Muscle layer of duodenum (tissue), 2 donors: Measurements from ENCODE around the gene SUMO3.

Experiments used
- H3K27ac ChIP-seq: one replicate; pipeline ENCODE4 v1.7.0; 2013; ENCODE audit warnings: mild to moderate bottlenecking, low read length
- H3K27me3 ChIP-seq: one replicate; pipeline ENCODE4 v1.7.0; 2013; ENCODE audit warnings: low read depth, mild to moderate bottlenecking, control low read depth, low read length
- H3K36me3 ChIP-seq, 2 donors: one replicate each; pipeline ENCODE4 v1.7.0; 2013; ENCODE audit warnings: low read length in 2 of 2, control low read depth in 1 of 2, mild to moderate bottlenecking in 1 of 2; ENCODE audit not compliant: insufficient read depth in 2 of 2, control insufficient read depth in 1 of 2
- H3K4me1 ChIP-seq, 2 donors: one replicate each; pipeline ENCODE4 v1.7.0; 2013; ENCODE audit warnings: low read length in 2 of 2, mild to moderate bottlenecking in 2 of 2, control low read depth in 1 of 2, moderate library complexity in 1 of 2; ENCODE audit not compliant: insufficient read depth in 2 of 2, control insufficient read depth in 1 of 2
- H3K4me3 ChIP-seq, 2 donors: one replicate each; pipeline ENCODE4 v1.7.0; 2013; ENCODE audit warnings: low read length in 2 of 2, low read depth in 1 of 2, mild to moderate bottlenecking in 1 of 2
- H3K9me3 ChIP-seq, 2 donors: one replicate each; pipeline ENCODE4 v1.7.0; 2013; ENCODE audit warnings: low read length in 2 of 2, control low read depth in 1 of 2, mild to moderate bottlenecking in 1 of 2; ENCODE audit not compliant: control insufficient read depth in 1 of 2
- donor health status: healthy.

Gene SUMO3

GRCh38 chr21:44820851-44821250, 3.0 kb upstream of the SUMO3 start:
- Histone ChIP-seq H3K4me1 (peaks cover 4 to 14% of the 10 kb centered on the region in 2 donors), H3K9me3 (peaks cover 0 to 27% of the 10 kb centered on the region in 2 donors), H3K4me3 (no peak overlapping the region), H3K36me3 (no peaks in the 10 kb centered on the region), H3K27ac (no peak overlapping the region), H3K27me3 (no peaks in the 10 kb centered on the region)

GRCh38 chr21:44819283-44820243, 1.7 kb upstream of the SUMO3 start:
- H3K4me3 ChIP-seq: peak overlapping the region in 1 of 2 donors; percentile 75
- peaks cover 0 to 27% of the 10 kb centered on the region in 2 donors for H3K9me3 ChIP-seq
- no peak overlapping the region for H3K27ac ChIP-seq

DNA sequence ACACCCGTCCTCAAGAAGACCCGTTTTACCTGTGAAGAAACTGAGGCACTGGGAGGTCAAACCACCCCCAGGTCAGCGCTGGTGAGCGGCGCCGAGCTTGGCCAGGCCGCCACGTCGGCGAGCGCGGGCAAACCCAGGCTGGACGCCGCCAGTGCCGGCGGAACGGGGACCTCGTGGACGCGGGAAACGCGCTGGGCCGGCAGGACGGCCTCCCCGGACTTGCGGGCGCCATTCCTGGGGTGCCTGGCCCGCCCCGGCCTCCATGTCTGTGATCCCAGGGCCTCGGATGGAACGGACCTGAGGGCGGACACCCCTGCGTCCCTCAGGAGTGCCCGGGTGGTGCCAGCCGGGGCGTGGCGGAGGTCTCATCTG, 764 bp upstream of the SUMO3 start:
- Histone ChIP-seq H3K9me3 (peaks cover 0 to 27% of the 10 kb centered on the region in 2 donors), H3K27me3 (no peaks in the 10 kb centered on the region), H3K4me3 (peak overlapping the region; percentile 21 to 75), H3K27ac (no peak overlapping the region), H3K4me1 (peaks cover 4 to 19% of the 10 kb centered on the region in 2 donors), H3K36me3 (peaks cover 0 to 3% of the 10 kb centered on the region in 2 donors)

More at GRCh38 chr21:44819283-44820243, 1.7 kb upstream of the SUMO3 start:
- no peaks in the 10 kb centered on the region for H3K27me3 ChIP-seq
- H3K36me3 ChIP-seq: no peaks in the 10 kb centered on the region
- H3K4me1 ChIP-seq: peaks cover 4 to 19% of the 10 kb centered on the region in 2 donors

GRCh38 chr21:44817506-44817880, 369 bp downstream of the SUMO3 start:
- Histone ChIP-seq H3K4me3 (peak overlapping the region; percentile 64 to 75), H3K4me1 (peaks cover 4 to 19% of the 10 kb centered on the region in 2 donors), H3K27ac (no peak overlapping the region), H3K36me3 (peaks cover 5 to 14% of the 10 kb centered on the region in 2 donors), H3K27me3 (no peaks in the 10 kb centered on the region), H3K9me3 (peaks cover 0 to 18% of the 10 kb centered on the region in 2 donors)

- Histone ChIP-seq H3K27me3 (no peaks in the 10 kb centered on the region), H3K4me1 (peaks cover 4 to 19% of the 10 kb centered on the region in 2 donors), H3K36me3 (peaks cover 5 to 18% of the 10 kb centered on the region in 2 donors), H3K4me3 (peak overlapping the region; percentile 64 to 75), H3K27ac (no peak overlapping the region), H3K9me3 (peaks cover 0 to 16% of the 10 kb centered on the region in 2 donors)
These were observed 929 bp downstream of the SUMO3 start for GRCh38 chr21:44816761-44817505.

DNA sequence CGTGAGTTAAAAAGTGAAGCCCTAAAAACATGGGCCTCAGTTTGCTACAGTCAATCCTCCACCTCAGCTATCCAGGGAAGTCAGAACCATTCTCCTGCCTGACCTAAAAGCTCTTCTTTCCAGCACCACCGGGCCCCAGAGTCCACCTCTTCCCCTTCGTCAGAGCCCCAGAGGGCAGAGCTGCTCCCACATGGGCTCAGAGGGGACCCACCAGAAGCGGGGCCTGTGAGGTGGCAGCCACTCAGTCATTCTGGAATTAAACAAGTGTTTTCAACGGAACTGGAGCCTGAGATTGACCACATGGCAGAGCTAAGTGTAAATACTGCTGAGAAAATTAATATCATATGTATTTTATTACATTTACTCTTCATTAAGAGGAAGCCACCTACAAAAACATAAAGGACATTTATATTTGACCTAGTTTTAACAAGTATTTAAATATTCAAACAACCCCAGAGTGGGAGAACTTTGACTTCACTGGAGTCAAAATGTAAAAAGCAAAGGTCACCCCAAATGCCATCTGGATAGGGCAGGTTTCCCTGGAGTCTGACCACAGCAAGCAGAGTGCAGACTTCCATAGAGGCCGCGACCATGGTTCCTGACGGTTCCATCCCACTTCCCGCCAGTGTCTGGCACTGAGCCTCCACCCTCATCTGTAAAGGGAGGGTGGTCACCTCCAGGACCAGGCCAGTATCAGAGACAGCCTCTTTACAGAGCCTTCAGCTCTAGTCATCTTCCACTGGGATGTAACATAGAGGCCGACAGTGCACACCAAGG, 1.8 kb downstream of the SUMO3 start:
- H3K27ac ChIP-seq: peak overlapping the region; percentile 8
- peaks cover 4 to 19% of the 10 kb centered on the region in 2 donors for H3K4me1 ChIP-seq
- H3K27me3 ChIP-seq: no peaks in the 10 kb centered on the region
- H3K9me3 ChIP-seq: peaks cover 0 to 11% of the 10 kb centered on the region in 2 donors
- peaks cover 5 to 18% of the 10 kb centered on the region in 2 donors for H3K36me3 ChIP-seq
- H3K4me3 ChIP-seq: no peak overlapping the region

- H3K27me3 ChIP-seq: no peaks in the 10 kb centered on the region
- no peak overlapping the region for H3K27ac ChIP-seq
- peaks cover 4 to 19% of the 10 kb centered on the region in 2 donors for H3K4me1 ChIP-seq
- H3K9me3 ChIP-seq: peaks cover 0 to 8% of the 10 kb centered on the region in 2 donors
- no peak overlapping the region for H3K4me3 ChIP-seq
- H3K36me3 ChIP-seq: peaks cover 10 to 21% of the 10 kb centered on the region in 2 donors
These were observed 2.6 kb downstream of the SUMO3 start for GRCh38 chr21:44815225-44815624.

DNA sequence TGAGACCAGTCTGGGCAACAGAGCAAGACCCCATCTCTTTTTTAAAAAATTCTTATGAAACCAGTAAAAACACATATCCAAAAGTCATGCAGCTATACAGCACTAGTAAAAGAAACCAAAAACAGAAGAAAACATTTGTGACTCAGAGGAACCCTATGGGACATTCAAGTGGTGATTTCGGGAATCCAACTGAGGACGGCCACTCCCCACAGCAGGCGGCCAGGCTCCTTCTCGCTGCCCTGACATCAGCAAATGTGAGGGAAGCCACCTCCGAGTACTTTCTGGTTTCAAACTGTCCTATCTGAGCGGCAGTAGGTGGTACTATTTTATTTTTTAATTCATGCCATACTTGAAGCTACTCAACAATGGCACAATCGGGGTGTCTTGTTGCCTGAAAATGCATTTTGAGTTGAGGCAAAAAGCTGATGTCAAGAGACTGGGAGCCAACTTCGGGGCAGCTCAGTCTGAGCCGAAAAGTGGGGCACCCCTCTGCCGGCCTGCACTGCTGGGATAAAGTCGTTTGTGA, 3.3 kb downstream of the SUMO3 start:
- Histone ChIP-seq H3K4me3 (no peak overlapping the region), H3K36me3 (peaks cover 16 to 27% of the 10 kb centered on the region in 2 donors), H3K4me1 (peaks cover 4 to 19% of the 10 kb centered on the region in 2 donors), H3K27ac (no peak overlapping the region), H3K27me3 (no peaks in the 10 kb centered on the region), H3K9me3 (peaks cover 0 to 2% of the 10 kb centered on the region in 2 donors)

DNA sequence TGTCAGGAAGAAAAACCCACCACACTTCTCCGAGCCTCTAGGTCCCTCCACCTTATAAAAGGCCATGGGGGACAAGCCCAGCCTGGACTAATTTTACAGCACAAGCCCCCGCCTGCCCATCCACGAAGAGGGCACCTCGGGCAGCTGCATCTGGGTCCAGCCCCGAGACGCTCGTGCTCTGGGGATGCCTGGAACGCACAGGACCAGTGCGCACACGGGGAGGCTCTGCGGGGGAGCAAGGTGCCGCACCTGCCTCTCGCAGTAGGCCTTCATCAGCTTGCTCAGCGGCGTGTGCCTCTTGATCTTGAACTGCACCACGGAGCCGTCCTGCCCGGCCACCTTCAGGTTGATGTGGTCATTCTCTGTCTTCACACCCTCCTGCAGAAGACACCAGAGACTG, 4.1 kb downstream of the SUMO3 start:
- no peaks in the 10 kb centered on the region for H3K9me3 ChIP-seq
- no peak overlapping the region for H3K27ac ChIP-seq
- H3K27me3 ChIP-seq: no peaks in the 10 kb centered on the region
- H3K36me3 ChIP-seq: peaks cover 19 to 36% of the 10 kb centered on the region in 2 donors
- peaks cover 4 to 19% of the 10 kb centered on the region in 2 donors for H3K4me1 ChIP-seq
- no peak overlapping the region for H3K4me3 ChIP-seq

- Histone ChIP-seq H3K36me3 (peaks cover 23 to 40% of the 10 kb centered on the region in 2 donors), H3K4me1 (peaks cover 4 to 19% of the 10 kb centered on the region in 2 donors), H3K4me3 (no peak overlapping the region), H3K9me3 (no peaks in the 10 kb centered on the region), H3K27ac (no peak overlapping the region), H3K27me3 (no peaks in the 10 kb centered on the region)
These were observed 4.7 kb downstream of the SUMO3 start for GRCh38 chr21:44813149-44813548.
